NK-92 treated with Interleukin-12 subunit alpha and Interleukin-12 subunit beta, amount 100 ng/mL, for 24 hours (cell line): ENCODE measurements around the gene ZNF382.

Experiments used
- DNase-seq: peaks from one replicate; lab custom pipeline; 2025; lab: John Stamatoyannopoulos, UW

Gene ZNF382

GRCh38 chr19:36679455-36679854, 74.3 kb downstream of the ZNF382 start:
- DNase-seq: no peak
